GM19467 (cell line): ENCODE data around the gene VPS4A.
"Not testable (repeated sequence)": the region's sequence is repeated elsewhere in the genome, so short reads cannot be mapped to it uniquely, and the experiment has no call there.

Experiments
- ATAC-seq: cut with Tn5 transposase; IDR thresholded peaks from one replicate; pipeline ENCODE4 v1.9.1; 2021; ENCODE audit warnings: mild to moderate bottlenecking, moderate library complexity; ENCODE audit not compliant: unreplicated experiment

VPS4A gene

DNA sequence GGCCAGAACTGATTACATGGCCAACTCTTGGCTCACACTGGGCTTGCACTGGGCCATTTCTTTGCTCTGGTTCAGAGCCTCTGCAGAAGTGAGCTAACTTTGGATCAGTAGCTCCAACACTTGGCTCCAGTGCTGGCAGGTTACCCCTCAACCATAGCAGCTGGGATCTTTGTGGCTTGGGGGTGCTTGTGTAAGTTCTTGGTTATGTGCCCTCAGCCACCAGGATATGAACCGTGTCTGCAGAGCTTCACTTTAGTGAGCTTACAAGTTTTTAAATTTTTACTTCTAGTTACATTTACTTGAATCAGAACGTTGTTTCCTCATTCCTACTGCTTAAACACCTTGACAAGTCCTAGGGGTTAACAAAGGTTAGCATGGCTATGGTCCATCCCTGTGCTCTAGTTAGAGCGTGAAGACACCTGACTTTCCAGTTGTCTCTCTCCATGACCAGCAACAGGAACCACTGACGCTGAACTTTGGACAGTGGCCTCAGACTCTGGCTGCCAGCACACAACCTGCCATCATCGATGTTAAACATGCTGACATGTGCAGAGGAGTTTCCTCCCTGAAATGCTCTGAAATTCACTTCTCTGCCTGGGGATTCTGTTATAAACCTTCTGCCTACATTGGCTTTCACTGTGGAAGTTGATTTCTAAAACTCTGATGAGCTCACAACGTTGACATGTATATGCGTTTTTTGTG, 15.2 kb downstream of the VPS4A start:
- ATAC-seq = no peak

DNA sequence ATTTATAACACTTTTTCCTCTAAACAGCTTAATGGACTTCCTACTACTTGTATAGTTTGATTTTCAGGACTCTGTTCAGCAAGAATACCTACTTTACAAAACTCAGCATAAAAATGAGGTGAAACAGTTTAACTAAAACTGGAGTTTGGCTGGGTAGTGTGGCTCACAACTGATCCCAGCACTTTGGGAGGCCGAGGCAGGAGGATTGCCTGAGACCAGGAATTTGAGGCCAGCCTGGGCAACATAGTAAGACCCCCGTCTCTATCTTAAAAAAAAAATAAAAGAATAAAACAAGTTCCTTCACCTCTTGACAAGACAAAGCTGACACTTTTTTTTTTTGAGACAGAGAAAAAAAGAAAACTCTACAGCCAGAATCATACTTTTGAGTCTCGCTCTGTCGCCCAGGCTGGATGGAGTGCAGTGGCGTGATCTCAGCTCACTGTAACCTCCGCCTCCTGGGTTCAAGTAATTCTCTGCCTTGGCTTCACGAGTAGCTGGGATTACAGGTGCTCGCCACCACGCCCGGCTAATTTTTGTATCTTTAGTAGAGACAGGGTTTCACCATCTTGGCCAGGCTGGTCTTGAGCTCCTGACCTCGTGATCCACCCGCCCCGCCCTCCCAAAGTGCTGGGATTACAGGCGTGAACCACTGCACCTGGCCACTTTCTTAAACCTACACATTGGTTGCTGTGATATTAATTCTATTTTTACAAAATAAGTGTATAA, 16.6 kb downstream of the VPS4A start:
- ATAC-seq = no peak

DNA sequence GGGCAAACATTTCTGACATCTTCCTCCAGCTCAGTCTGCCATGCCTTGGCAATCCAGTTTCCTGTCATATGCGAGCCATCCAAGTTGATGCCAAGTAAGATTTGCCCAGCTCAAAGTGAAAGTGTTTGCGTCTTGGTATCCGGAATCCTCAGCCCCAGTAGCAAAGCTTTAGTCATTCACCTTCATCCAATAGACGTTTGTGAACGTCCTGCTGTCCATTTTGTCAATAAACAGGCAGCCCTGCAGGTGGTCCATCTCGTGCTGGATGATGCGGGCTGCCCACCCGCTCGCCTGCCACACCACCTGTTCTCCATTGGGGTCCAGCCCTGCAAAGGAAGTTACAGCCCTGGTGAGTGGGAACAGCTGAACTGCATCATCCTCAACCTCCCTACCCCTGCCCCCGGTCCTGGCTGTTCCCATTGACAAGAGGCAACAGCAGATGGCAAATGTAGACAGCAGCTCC, 17.7 kb downstream of the VPS4A start:
- no peak for ATAC-seq

DNA sequence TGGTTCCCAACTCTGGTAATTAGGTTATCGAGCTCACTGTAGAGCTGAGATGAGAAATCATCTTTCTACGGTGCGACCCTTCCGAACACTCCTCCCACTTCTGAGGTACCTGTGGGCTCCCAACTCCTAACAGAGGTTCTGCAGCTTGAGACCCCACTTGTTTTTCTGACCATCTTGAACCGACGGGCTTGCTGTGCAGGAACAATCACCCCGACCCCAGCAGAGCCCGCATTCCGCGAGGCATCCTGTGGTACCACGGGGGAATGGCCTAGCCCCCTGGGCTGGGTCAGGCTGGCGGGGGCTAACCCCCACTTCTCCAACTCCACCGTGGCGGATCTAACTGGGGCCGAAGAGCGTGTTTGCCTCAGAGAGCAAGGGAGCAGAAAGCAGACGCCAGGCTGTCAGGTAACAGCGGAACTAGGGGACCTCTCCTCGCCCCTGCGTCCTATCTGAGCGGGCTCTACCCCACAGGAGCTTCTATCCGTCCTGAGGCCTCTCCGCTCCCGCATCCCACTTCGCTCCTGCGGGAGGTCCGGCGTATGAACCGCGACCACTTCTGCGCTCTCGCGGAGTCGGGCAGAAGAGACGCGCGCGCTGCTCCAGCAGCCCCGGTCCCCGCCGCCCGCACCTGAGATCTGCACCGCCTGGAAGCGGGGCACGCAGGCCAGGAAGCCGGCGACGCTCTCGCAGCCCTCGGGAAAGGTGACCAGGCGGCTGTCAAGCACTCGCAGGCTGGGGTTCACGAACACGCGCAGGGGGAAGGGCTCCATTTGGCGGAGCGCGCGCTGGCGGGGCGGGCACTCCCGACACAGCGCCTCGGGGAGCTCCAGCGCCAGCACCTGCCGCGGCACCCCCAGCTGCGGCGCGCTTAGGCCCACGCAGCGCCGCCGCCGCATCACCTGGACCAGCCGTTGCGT, 18.5 kb downstream of the VPS4A start:
- ATAC-seq = peak; percentile 29

DNA sequence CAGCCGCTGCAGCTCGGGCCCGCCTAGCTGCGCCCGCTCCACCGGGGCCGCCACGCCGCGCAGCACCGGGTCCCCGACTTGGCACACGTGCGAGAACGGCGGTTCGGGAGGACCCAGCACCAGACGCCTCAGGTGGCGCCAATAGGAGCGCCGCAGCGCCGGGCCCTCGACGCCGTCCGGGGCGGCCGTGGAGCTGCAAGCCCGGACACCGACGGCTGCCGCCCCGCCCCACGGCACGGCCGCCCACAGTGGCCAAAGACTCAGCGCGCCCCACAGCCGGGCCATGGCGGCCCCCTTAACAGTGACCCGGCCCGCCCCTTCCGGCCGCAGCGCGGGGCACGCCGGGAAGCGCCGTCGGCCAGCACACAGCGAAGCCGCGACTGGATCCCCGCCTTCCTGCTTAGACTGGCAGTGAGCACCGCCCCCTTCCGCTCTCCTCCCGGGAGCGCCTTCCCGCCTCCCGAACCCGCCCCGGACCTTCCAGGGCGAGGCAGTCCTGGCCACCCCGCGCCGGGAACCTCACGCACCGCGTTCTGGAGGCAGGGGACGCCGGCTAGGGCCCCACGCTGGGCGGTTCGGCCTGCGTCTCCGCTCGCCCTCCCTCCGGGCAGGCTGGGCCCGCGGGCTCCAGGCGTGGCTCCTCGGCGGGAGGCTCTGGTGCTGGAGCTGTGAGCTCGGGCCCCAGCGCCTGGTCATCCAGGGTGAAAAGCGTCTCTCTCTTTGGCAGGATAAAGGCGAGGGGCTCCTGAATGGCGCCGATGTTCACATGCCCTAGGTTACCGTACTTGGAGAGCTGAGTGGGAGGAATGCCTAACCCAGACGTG, 19.3 kb downstream of the VPS4A start, which contains the start of gene PDF:
TSS of gene PDF (minus strand) at position 303 of the 824 bp plus-strand sequence. CDS start at position 285, 18 bp downstream.
- peak; percentile 92 for ATAC-seq

DNA sequence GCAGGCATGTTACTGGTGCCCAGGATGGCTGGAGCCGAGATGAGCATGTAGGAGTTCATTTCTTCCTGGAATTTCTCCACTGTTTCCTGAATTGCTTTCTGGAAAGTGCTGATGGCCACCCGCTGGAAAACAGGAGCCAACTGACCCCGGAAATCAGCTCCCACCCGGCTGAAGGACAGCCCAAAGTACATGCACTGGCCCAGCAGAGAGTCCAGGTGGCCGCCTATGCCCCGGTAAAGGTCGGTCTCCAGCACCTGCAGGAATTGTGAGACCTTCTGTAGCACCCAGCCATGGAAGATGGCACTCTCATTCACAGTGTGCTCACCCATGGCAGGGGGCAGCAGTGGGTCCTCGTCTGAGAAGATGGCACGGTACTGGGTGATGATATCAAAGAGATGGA, 23.5 kb downstream of the VPS4A start:
- ATAC-seq = no peak

DNA sequence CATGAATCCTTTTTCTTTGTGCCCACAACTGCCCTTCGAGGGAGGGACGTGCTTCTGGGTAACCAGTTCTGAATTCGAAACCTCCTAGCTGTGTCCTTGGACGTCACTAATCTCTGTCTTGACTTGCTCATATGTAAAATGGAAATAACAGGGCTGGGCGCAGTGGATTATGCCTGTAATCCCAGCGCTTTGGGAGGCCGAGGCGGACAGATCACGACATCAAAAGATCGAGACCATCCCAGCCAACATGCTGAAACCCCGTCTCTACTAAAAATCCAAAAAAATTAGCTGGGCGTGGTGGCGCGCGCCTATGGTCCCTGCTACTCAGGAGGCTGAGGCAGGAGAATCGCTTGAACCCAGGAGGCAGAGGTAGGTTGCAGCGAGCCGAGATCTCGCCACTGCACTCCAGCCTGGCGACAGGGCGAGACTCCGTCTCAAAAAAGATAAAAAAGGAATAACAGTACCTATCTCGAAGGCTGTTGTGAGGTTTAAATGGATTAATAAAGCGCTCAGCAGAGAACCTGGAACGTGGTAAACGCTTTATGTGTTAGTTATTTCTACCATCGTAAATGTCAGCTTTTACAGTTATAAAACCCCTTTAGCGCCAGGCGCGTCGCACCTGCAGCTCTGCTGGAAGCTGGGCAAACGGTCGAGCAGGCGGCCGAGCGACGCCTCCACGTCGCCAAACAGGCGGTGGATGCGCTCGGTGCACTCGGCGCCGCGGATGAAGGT, 27.6 kb downstream of the VPS4A start:
- ATAC-seq = no peak

DNA sequence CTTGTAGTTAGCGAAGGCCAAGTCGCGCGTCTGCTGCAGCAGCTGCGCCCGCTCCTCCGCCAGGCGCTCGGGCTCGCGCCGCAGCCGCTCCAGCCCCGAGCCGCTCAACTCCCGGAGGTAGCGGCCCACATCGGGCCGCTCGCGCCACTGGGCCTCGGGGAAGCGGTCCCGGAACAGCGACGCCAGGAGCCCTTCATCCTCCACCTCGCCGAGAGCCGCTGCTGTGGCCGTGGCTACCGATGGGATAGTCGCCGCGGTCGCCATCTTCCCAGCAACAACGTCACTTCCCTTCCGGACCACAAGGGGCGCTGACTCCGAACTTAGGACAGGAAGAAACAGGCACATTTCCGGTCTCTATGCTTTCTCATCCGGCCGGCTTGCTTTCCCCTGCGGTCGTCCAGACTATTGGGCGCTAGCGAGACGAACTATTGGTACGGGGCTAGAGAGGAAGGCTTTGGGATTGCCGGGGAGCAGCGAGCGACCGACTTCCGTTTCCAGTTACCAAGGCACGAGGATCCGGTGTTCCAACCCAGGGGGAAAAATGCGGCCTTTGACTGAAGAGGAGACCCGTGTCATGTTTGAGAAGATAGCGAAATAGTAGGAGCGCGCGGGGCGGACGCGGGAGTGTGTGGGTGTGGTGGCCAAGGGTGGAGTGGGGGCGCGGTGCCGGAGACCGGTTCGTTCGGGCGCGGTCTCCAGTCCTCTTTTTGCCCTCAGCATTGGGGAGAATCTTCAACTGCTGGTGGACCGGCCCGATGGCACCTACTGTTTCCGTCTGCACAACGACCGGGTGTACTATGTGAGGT, 28.3 kb downstream of the VPS4A start, which contains the start of the genes COG8 and NIP7:
TSS of gene COG8 (minus strand) at position 276 of the 806 bp plus-strand sequence. CDS start at position 264, 12 bp downstream.
TSS of gene NIP7 (plus strand) at position 484 of the 806 bp plus-strand sequence. CDS start at position 542, 58 bp downstream.
- ATAC-seq = peak; percentile 87

DNA sequence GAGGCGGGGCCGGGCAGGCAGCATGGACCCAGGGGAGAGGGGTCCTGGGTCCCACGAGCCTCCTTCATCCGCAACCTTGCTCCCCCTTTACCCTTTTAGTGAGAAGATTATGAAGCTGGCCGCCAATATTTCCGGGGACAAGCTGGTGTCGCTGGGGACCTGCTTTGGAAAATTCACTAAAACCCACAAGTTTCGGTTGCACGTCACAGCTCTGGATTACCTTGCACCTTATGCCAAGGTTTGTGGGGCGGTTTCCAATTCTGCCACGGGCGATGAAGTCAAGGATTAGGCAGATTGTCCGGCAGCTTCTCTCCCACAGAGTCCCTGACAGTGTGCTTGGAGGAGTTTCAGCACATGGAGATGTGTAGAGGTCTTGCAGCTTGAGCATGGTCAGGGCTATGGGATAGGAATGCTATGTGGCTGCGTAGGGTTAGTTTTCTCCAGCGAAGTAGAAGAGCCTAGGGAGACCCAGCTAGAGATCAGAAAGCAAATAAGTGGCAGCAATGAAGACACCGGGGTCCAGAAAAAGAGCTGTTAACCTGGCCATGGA, 29.0 kb downstream of the VPS4A start:
- no peak for ATAC-seq

DNA sequence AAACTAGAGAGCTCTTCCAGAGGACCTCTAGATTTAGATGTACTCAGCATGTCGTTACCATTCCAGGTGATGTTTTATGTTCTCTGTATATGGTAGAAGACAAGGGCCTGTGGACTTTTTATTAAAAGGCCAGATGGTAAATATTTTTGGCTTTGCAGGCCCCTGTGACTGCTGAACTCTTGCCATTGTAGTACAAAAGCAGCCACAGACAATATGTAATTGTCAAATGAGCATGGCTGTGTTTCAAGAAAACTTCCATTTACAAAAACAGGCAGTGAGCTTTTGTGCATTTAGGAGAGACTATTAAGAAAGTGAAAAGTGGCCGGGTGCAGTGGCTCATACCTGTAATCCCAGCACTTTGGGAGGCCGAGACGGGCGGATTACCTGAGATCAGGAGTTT, 33.0 kb downstream of the VPS4A start:
- no peak for ATAC-seq

DNA sequence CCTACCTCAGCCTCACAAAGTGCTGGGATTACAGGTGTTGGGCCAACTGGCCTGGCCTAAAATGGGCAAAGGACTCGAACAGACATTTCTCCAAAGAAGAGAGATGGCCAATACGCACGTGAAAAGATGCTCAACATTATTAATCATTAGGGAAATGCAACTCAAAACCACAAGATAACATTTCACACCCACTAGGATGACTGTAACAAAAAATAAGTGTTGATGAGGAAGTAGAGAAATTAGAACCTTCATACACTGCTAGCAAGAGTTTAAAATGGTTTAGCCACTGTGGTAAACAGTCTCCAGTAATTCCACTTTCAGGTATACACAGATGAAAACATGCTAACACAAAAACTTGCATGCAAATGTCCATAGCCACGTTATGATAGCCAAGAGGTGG, 34.8 kb downstream of the VPS4A start:
- no peak for ATAC-seq

DNA sequence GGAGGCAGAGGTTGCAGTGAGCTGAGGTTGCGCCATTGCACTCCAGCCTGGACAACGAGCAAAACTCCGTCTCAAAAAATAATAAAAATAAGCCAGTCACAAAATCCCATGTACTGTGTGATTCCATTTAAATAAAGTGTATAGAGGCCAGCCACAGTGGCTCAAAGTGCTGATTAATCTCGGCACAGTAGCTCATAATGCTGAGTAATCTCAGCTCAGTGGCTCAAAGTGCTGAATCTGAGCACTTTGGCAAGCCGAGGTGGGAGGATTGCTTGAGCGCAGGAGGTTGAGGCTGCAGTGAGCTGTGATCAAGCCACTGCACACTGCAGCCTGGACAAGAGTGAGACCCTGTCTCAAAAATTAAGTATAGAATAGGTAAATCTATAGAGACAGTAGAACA, 35.5 kb downstream of the VPS4A start:
- ATAC-seq = no peak

DNA sequence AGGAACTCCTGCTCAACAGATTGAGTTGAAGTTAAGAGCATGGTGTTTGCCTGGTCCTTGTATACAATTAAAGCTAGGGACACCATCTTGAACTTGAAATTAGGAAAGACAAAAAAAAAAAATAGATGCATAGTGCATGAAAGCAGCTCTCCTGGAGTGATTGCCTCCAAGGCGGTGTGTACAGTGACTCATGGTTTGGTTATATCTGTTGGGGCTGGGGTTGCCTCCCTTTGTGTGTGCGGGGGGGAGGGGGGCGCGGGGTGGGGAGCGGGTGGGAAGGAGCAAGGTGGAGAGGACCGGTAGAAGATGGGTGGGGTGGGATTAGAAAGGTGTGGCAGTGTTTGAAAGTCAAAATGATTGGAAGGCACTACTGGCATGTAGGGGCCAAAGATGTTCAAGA, 37.1 kb downstream of the VPS4A start:
- no peak for ATAC-seq

DNA sequence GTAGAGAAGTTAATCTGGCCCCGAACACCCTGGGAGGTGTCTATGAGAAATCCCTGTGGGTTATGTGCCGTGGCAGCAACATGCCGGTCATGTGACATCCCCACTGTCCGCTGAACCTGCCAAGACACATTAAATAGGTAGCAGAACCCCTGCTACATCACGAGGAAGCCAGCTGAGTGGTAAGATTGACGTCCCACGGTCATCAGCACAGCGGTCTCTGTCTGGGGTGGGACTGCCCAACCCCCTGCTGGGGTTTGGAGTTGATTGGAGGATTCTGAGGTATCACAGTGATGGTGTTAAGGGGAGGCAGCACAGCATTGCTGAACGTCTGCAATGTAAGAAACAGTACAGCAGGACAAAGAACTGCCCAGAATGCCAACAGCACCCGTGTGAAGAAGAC, 38.4 kb downstream of the VPS4A start:
- ATAC-seq = no peak

DNA sequence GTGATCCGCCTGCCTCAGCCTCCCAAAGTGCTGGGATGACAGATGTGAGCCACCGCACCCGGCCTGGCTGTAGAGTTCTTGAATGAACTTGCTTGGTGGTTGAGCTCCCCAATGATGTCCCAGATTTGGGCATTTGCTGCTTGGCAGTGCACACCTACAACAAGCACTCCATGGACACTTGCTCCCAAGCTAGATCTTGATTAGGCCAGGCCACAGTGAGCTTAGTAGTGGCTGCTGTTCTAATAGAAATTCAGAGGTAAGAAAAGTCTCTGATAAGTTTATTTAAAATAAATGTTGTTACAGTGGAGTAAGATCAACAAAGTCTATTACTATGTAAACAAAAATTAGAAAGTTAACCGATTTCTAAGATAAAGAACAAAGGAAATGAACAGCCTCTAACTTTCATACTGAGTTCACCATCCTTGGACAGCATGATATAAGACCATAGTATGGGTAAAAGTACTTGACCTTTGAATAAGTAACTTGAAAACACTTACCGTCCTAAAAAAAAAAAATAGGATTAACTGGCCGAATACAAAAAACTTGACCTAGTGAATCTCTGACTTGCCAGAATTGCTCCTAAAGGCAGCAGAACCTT, 39.5 kb downstream of the VPS4A start:
- no peak for ATAC-seq

DNA sequence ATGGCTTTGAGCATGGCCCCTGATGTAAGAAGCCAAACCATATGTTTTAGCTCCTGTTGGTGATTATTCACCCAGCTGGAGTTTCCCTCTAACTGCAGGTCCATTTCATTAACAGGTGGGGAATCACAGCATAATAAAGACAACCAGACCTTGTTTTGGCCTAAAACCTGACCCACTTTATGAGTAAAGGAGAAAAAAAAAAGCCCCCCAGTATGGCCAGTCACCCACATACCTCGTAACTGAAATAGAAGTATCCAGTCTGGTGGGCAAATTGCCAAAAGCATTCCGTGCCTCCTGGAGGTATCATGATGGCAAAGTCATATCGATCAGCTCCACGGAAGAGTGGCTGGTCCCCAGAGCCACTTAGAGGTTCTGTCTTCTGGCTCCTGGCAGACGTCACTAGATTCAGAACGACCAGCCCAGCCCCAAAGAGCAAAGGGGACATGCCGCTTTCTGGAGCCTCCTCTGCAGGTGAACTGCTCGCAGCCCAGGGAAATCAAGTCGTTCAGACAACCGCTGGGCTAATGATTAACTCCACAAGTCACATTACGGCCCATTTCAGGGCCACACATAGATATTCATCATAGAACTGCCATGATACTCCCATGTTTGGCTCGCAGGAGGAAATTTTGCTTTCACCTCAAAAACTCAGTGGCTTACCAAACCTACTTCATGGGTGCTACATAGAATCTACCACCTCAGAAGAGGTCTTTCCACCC, 40.3 kb downstream of the VPS4A start, which contains the start of gene TMED6:
TSS of gene TMED6 (minus strand) at position 478 of the 719 bp plus-strand sequence. CDS start at position 445, 33 bp downstream.
- ATAC-seq = no peak

DNA sequence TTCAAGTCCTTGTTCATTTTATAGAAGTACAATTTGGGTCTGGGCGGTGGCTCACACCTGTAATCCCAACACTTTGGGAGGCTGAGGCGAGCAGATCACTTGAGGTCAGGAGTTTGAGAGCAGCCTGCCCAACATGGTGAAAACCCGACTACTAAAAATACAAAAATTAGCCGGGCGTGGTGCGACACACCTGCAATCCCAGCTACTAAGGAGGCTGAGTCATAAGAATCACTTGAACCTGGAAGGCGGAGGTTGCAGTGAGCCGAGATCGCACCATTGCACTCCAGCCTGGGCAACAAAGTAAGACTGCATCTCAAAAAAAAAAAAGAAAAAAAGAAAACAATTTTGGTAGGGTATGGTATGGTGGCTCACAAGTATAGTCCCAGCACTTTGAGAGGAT, 48.9 kb downstream of the VPS4A start:
- not testable (repeated sequence) for ATAC-seq
